Measurements from ENCODE around the gene KAT7. TPM values are rescaled to one million over a fixed set of nuclear protein-coding genes. Genes with fewer than 3 reads are reported as not detected.

Gene KAT7
- total RNA-seq, 2 experiments from 2014 or later: 178 to 187 TPM

DNA sequence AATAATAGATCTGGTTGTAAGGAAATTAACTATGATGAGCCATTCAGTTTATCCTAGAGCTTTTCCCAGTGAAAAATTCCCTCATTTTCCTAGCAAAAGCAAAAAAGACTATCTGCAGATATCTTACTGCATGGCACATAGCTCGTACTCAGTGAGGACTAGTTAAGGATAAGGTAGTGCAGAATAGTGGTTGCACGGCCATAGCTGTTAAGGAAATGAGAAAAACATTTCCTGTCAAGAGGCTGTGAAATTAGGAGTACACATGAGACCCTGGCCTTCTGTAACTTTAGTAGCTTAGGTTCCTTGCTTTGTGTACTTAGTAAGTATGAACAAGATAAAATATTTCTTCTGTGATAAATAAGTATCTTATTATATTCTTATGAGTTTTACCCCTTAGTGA lies 10.3 kb downstream of the KAT7 start:
- peaks cover 18% of the 10 kb centered on the region for H3K4me1 ChIP-seq (ENCODE audit: insufficient read depth, low read length)
- ChIA-PET CTCF (interaction anchor here (0.8 to 1.0 kb wide), 2 partner anchors 9 to 11 kb away, joined by 3 to 4 read pairs; no protein-coding TSS in a partner anchor), POLR2A (interaction anchor here (0.8 to 2.0 kb wide), 4 partner anchors 10 to 61 kb away, joined by 3 to 9 read pairs (median 8); partner anchors contain the start of gene KAT7)
- Mint-ChIP-seq H3K27me3 (no peaks in the 10 kb centered on the region), H3K9me3 (no peaks in the 10 kb centered on the region), H3K4me1 (ENCODE audit: low read depth) (peaks cover 55% of the 10 kb centered on the region), H3K27ac (no peak overlapping the region), H3K36me3 (ENCODE audit: low read depth) (peaks cover 88% of the 10 kb centered on the region), H3K4me3 (no peak overlapping the region)
- ATAC-seq (ENCODE audit: poor library complexity): no peak
- peaks cover 76% of the 10 kb centered on the region for H3K36me3 ChIP-seq (ENCODE audit: insufficient read depth, low read length)
- no peak overlapping the region for H3K27ac ChIP-seq (ENCODE audit: low read depth in 1 of 2, low read length in 2 of 2)
- no peaks in the 10 kb centered on the region for H3K9me3 ChIP-seq (ENCODE audit: control insufficient read depth in 1 of 2, insufficient read depth in 1 of 2, low read length in 2 of 2)
- TF ChIP-seq, protein P1, sequence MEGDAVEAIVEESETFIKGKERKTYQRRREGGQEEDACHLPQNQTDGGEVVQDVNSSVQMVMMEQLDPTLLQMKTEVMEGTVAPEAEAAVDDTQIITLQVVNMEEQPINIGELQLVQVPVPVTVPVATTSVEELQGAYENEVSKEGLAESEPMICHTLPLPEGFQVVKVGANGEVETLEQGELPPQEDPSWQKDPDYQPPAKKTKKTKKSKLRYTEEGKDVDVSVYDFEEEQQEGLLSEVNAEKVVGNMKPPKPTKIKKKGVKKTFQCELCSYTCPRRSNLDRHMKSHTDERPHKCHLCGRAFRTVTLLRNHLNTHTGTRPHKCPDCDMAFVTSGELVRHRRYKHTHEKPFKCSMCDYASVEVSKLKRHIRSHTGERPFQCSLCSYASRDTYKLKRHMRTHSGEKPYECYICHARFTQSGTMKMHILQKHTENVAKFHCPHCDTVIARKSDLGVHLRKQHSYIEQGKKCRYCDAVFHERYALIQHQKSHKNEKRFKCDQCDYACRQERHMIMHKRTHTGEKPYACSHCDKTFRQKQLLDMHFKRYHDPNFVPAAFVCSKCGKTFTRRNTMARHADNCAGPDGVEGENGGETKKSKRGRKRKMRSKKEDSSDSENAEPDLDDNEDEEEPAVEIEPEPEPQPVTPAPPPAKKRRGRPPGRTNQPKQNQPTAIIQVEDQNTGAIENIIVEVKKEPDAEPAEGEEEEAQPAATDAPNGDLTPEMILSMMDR (IDR thresholded peaks at IDR 0.05): no peak
- no peak for DNase-seq
- H3K27me3 ChIP-seq (ENCODE audit: control insufficient read depth in 1 of 2, insufficient read depth in 2 of 2, low read length in 2 of 2): no peaks in the 10 kb centered on the region
- intact Hi-C loops (cut with DNase I, micrococcal nuclease): no loop called here
- H3K4me3 ChIP-seq (ENCODE audit: low read length): no peak overlapping the region

DNA sequence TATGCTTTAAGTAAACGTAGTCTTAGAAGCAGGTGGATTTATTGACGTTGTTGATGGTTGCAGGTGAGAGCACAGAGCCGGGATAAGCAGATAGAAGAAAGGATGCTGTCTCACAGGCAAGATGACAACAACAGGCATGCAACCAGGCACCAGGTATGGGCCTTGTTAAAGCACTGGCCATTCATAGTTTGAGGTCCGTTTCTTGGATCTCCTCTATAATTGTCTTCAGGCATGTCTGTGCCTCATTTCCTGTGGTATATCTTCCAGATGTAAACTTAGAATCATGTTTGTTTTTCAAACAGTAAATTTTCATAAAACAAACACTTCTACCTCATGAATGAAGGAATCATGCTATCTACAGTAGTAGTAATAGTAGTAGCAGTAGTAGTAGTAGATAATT lies 20.6 kb downstream of the KAT7 start:
- intact Hi-C loops (cut with DNase I, micrococcal nuclease): no loop called here
- Mint-ChIP-seq H3K27me3 (no peaks in the 10 kb centered on the region), H3K4me1 (ENCODE audit: low read depth) (peaks cover 56% of the 10 kb centered on the region), H3K36me3 (ENCODE audit: low read depth) (peaks cover 86% of the 10 kb centered on the region), H3K9me3 (no peaks in the 10 kb centered on the region), H3K4me3 (no peak overlapping the region), H3K27ac (no peak overlapping the region)
- TF ChIP-seq, protein P1 (IDR thresholded peaks at IDR 0.05): no peak
- no peak overlapping the region for H3K27ac ChIP-seq (ENCODE audit: low read depth in 1 of 2, low read length in 2 of 2)
- DNase-seq (no peak), ATAC-seq (ENCODE audit: poor library complexity) (no peak)
- no peaks in the 10 kb centered on the region for H3K27me3 ChIP-seq (ENCODE audit: control insufficient read depth in 1 of 2, insufficient read depth in 2 of 2, low read length in 2 of 2)
- no peaks in the 10 kb centered on the region for H3K9me3 ChIP-seq (ENCODE audit: control insufficient read depth in 1 of 2, insufficient read depth in 1 of 2, low read length in 2 of 2)
- peaks cover 84% of the 10 kb centered on the region for H3K36me3 ChIP-seq (ENCODE audit: insufficient read depth, low read length)
- POLR2A ChIA-PET: no interaction called here
- H3K4me1 ChIP-seq (ENCODE audit: insufficient read depth, low read length): no peaks in the 10 kb centered on the region
- CTCF ChIA-PET: interaction anchor here (1.2 kb wide), 1 partner anchor 10 kb away, joined by 4 read pairs; no protein-coding TSS in a partner anchor
- H3K4me3 ChIP-seq (ENCODE audit: low read length): no peak overlapping the region

DNA sequence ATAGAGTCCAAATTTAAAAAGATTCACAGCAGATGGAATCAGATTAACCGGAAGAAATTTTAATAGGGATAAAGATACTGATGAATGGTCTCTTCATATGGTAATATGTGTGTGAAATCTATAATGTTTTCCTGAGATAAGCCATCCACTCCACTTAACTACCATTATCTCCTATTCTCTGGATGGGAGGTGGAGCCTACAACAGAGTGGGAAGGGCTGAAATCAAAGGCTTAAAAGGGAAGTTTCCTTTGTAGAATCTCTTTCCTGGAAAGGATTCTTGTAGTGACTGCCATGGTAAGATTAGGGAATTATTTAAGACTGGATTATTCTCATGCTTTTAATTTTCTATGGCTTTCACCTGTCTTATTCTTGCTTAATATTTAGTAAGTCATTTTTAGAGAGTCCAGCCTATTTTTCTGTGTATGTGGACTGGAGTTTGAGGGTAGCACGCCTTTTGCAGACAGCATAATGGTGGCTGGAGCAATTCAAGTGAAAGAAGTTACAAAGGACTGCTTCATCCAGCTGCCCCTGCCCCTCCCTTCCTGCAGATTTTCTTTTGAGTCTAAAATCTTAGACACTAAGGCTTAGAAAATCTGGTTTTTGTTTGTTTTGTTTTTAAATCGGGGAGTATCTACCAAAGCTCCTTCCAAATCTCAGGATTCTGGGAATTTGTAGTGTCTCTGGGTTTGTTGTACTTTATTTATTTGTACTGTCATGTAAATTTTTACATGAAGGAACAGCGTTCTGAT lies 26.5 kb downstream of the KAT7 start:
- intact Hi-C loops (cut with DNase I, micrococcal nuclease): loop anchor here in 1 of 2 experiments (10.0 kb wide), 1 partner anchor 70 kb away; no protein-coding TSS in a partner anchor
- Histone ChIP-seq H3K4me1 (ENCODE audit: insufficient read depth, low read length) (peaks cover 42% of the 10 kb centered on the region), H3K27ac (ENCODE audit: low read depth in 1 of 2, low read length in 2 of 2) (peak overlapping the region in 1 of 2 donors; percentile 38), H3K36me3 (ENCODE audit: insufficient read depth, low read length) (peaks cover 72% of the 10 kb centered on the region), H3K9me3 (ENCODE audit: control insufficient read depth in 1 of 2, insufficient read depth in 1 of 2, low read length in 2 of 2) (no peaks in the 10 kb centered on the region), H3K27me3 (ENCODE audit: control insufficient read depth in 1 of 2, insufficient read depth in 2 of 2, low read length in 2 of 2) (no peaks in the 10 kb centered on the region), H3K4me3 (ENCODE audit: low read length) (no peak overlapping the region)
- Mint-ChIP-seq H3K9me3 (no peaks in the 10 kb centered on the region), H3K27me3 (no peaks in the 10 kb centered on the region), H3K4me3 (no peak overlapping the region), H3K27ac (peak overlapping the region; percentile 96), H3K36me3 (ENCODE audit: low read depth) (peaks cover 88% of the 10 kb centered on the region), H3K4me1 (ENCODE audit: low read depth) (peaks cover 68% of the 10 kb centered on the region)
- POLR2A ChIA-PET: no interaction called here
- DNase-seq (no peak), ATAC-seq (ENCODE audit: poor library complexity) (no peak)
- TF ChIP-seq, protein P1 (IDR thresholded peaks at IDR 0.05): no peak
- CTCF ChIA-PET: interaction anchor here (0.6 to 2.5 kb wide), 2 partner anchors 186 to 246 kb away, joined by 3 to 10 read pairs; no protein-coding TSS in a partner anchor

Data from CD4-positive, alpha-beta T cell (primary cell).